ENCODE data around the gene FAHD2A. TPM values are rescaled to one million over a fixed set of nuclear protein-coding genes. Genes with fewer than 3 reads are reported as not detected.
"Not testable (repeated sequence)": the region's sequence is repeated elsewhere in the genome, so short reads cannot be mapped to it uniquely, and the experiment has no call there.

Gene FAHD2A
- polyA plus RNA-seq, 4 donors, result 27.5 to 162 (median 58.2) TPM

DNA sequence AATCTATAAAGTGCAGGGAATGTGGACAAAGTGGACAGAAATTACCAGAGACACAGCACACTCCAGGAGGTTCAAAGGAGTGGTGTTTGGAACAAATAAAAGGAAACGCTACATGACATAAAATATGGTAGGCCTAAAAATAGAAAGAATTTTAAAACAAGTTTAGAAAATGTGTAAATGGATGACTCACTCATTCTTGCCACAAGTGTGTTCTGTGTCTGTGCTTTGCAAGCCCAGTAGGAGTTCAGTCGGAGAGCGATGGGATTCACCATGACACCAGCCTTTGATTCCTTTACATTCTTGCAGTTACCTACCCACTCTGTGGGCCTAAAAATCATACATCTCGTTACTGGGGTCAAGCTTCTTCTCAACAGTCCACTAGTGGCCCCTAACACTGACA, 30.9 kb downstream of the FAHD2A start:
- FAIRE-seq, result not testable (repeated sequence)

DNA sequence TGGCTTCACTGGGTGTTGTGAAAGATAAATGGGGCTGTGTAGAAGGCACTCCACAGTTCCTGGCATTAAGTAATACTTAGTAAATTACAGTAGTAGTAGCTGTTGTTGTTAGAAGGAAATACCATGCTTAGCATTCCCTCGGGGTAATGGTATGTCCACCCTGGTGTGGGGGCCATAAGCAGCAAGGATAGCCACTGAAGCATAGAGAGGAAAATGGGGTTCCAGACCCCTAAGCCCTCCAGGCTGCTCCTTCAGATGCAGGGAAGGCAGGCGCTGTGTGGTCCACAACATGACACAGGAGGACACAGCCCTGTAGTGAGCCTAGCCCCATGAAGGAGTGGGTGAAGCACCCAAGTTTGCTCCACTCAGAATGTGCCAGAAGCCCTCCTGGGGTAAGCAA, 31.5 kb downstream of the FAHD2A start:
- FAIRE-seq; H3K9me3 ChIP-seq (ENCODE audit: control insufficient read depth in 2 of 2, insufficient read depth in 1 of 2, low read depth in 1 of 2, low read length in 1 of 2): not testable (repeated sequence)

More for the DNA sequence above, 30.9 kb downstream of the FAHD2A start:
- not testable (repeated sequence) for H3K27ac ChIP-seq (ENCODE audit: low read depth in 1 of 3, low read length in 2 of 3); H3K4me3 ChIP-seq (ENCODE audit: low read depth in 1 of 3, low read length in 3 of 3); H3K36me3 ChIP-seq (ENCODE audit: control insufficient read depth in 3 of 3, insufficient read depth in 2 of 3, low read depth in 1 of 3, low read length in 3 of 3); H3K27me3 ChIP-seq (ENCODE audit: control insufficient read depth in 3 of 3, insufficient read depth in 3 of 3, low read length in 3 of 3); H3K9me3 ChIP-seq (ENCODE audit: control insufficient read depth in 2 of 2, insufficient read depth in 1 of 2, low read depth in 1 of 2, low read length in 1 of 2); DNase-seq; H3K4me1 ChIP-seq (ENCODE audit: control insufficient read depth in 3 of 3, insufficient read depth in 2 of 3, low read depth in 1 of 3, low read length in 2 of 3)
- WGBS, 3 donors, result 74 to 89% (median 82%) methylated on average over 1 of the region's 4 CpGs

DNA sequence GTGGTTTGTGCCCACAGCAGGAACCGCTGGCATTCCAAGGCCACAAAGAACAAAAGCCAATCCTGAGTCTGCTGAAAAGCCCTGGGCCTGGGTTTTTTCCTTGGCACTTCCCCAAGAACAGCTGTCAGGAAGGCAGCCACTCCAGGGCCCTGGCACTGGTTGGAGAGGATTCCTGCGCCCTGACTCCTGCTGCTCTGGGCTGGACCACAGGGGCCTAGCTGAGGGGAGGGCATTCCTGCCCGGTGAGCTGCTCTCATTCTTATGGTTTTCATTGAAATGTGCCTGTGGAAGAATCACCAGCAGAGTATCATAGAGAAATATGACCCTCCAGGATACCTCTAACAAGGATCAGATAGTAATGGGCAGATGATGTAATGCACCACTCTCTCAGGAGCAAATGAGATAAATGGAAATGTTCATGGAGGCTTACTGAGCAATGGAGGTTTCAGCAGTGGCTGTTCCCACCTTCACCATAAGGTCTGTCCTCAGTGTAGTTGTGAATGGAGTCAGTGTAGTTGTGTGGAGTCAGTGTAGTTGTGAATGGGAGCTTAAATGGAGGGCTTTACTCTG, 32.1 kb downstream of the FAHD2A start:
- not testable (repeated sequence) for H3K27me3 ChIP-seq (ENCODE audit: control insufficient read depth in 3 of 3, insufficient read depth in 3 of 3, low read length in 3 of 3); DNase-seq; H3K4me3 ChIP-seq (ENCODE audit: low read depth in 1 of 3, low read length in 3 of 3); FAIRE-seq; H3K4me1 ChIP-seq (ENCODE audit: control insufficient read depth in 3 of 3, insufficient read depth in 2 of 3, low read depth in 1 of 3, low read length in 2 of 3); H3K36me3 ChIP-seq (ENCODE audit: control insufficient read depth in 3 of 3, insufficient read depth in 2 of 3, low read depth in 1 of 3, low read length in 3 of 3); H3K9me3 ChIP-seq (ENCODE audit: control insufficient read depth in 2 of 2, insufficient read depth in 1 of 2, low read depth in 1 of 2, low read length in 1 of 2); H3K27ac ChIP-seq (ENCODE audit: low read depth in 1 of 3, low read length in 2 of 3)
- WGBS, 3 donors, result 14 to 52% (median 34%) methylated on average over 2 of the region's 3 CpGs

More for the DNA sequence above, 31.5 kb downstream of the FAHD2A start:
- DNase-seq; H3K27me3 ChIP-seq (ENCODE audit: control insufficient read depth in 3 of 3, insufficient read depth in 3 of 3, low read length in 3 of 3); H3K36me3 ChIP-seq (ENCODE audit: control insufficient read depth in 3 of 3, insufficient read depth in 2 of 3, low read depth in 1 of 3, low read length in 3 of 3); H3K4me3 ChIP-seq (ENCODE audit: low read depth in 1 of 3, low read length in 3 of 3); H3K27ac ChIP-seq (ENCODE audit: low read depth in 1 of 3, low read length in 2 of 3); H3K4me1 ChIP-seq (ENCODE audit: control insufficient read depth in 3 of 3, insufficient read depth in 2 of 3, low read depth in 1 of 3, low read length in 2 of 3): not testable (repeated sequence)
- WGBS, 3 donors, result 60 to 100% (median 99%) methylated on average over 1 to 2 of the region's 2 CpGs

DNA sequence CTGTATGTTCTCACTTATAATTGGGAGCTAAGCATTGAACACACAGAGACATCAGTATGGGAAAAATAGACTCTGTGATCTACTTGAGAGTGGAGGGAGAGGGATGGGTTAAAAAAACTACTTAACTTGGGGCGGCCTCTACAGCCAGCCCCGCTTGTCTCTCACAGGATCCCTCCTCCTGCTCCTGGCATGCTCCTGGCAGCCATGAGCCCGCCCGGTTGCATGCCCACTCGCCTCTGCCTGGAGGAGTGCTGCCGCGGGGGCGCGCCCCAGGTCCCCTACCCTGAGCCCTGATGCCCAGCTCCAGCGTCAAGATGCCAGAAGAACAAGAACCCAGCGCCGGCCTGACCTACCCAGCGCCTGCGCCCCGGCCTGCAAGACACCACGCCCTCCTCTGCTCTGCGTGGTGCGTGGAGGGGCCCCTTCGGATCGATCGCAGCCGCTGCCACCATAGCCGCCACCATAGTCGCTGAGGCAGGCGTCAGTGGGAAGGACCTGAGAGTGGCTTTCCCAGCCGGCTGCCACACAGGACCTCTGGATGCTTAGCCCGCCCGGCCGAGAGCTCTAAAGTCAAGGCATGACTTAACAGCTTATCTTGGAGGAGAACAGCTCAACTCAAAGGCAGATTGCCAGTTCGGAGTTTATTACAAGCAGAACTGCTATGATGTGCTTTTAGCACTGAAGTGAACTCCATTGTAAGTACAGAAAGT, 32.8 kb downstream of the FAHD2A start:
- not testable (repeated sequence) for H3K36me3 ChIP-seq (ENCODE audit: control insufficient read depth in 3 of 3, insufficient read depth in 2 of 3, low read depth in 1 of 3, low read length in 3 of 3); FAIRE-seq; H3K27ac ChIP-seq (ENCODE audit: low read depth in 1 of 3, low read length in 2 of 3); DNase-seq; H3K27me3 ChIP-seq (ENCODE audit: control insufficient read depth in 3 of 3, insufficient read depth in 3 of 3, low read length in 3 of 3); H3K4me1 ChIP-seq (ENCODE audit: control insufficient read depth in 3 of 3, insufficient read depth in 2 of 3, low read depth in 1 of 3, low read length in 2 of 3); H3K9me3 ChIP-seq (ENCODE audit: control insufficient read depth in 2 of 2, insufficient read depth in 1 of 2, low read depth in 1 of 2, low read length in 1 of 2); H3K4me3 ChIP-seq (ENCODE audit: low read depth in 1 of 3, low read length in 3 of 3)
- no CpG with 5 or more reads among the region's 30 CpGs for WGBS, 3 donors

DNA sequence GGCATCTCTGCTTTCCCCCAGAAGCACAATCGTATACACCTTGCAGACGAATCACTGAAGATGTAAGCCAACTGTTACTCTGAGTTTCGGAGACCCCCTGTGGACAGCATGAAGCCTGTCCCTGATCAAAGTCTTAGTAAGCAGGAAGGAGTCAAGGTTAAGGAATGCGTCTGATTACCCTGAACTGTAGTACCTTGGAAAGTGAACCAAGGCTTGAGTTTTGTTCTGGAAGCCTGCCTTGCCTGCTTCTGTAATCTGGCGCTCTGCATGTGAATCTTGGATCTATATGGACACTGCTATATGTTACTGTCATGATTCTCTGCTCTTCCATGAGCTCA, 33.3 kb downstream of the FAHD2A start:
- H3K27me3 ChIP-seq (ENCODE audit: control insufficient read depth in 3 of 3, insufficient read depth in 3 of 3, low read length in 3 of 3); DNase-seq; H3K4me3 ChIP-seq (ENCODE audit: low read depth in 1 of 3, low read length in 3 of 3); H3K4me1 ChIP-seq (ENCODE audit: control insufficient read depth in 3 of 3, insufficient read depth in 2 of 3, low read depth in 1 of 3, low read length in 2 of 3); H3K27ac ChIP-seq (ENCODE audit: low read depth in 1 of 3, low read length in 2 of 3); H3K36me3 ChIP-seq (ENCODE audit: control insufficient read depth in 3 of 3, insufficient read depth in 2 of 3, low read depth in 1 of 3, low read length in 3 of 3); H3K9me3 ChIP-seq (ENCODE audit: control insufficient read depth in 2 of 2, insufficient read depth in 1 of 2, low read depth in 1 of 2, low read length in 1 of 2); FAIRE-seq: not testable (repeated sequence)
- WGBS, 3 donors, result 28 to 52% (median 31%) methylated on average over 3 of the region's 5 CpGs

DNA sequence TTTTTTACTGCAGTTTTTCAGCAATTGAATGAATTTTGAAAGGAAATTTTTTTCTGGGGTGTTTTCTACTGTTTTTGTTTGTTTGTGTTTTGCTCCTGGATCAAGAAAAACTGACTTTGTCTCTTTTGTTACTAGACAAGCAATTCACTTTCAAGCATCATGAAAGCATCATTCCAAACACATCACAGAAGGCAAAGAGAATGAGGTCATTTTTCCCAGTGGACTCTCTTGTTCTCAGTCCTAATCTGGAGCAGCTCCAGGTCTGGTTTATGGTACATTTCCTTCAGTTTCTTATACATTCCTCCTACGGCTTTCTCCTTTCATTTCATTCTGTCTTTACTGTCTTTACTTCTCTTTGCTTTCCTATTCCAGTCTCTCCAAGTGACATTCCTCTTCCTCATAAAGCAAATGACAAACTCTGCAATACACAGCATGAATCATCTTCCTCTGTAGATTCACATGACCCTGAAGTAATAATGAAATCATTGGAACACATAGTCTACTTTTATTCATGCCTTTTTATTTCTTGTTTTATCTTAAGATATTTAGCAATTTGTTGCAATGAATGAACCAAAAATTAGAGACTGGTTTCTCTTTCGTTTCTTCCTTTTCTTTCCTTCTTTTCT, 40.1 kb downstream of the FAHD2A start:
- FAIRE-seq; H3K27me3 ChIP-seq (ENCODE audit: control insufficient read depth in 3 of 3, insufficient read depth in 3 of 3, low read length in 3 of 3); H3K4me3 ChIP-seq (ENCODE audit: low read depth in 1 of 3, low read length in 3 of 3); H3K27ac ChIP-seq (ENCODE audit: low read depth in 1 of 3, low read length in 2 of 3); H3K9me3 ChIP-seq (ENCODE audit: control insufficient read depth in 2 of 2, insufficient read depth in 1 of 2, low read depth in 1 of 2, low read length in 1 of 2); H3K4me1 ChIP-seq (ENCODE audit: control insufficient read depth in 3 of 3, insufficient read depth in 2 of 3, low read depth in 1 of 3, low read length in 2 of 3); DNase-seq; H3K36me3 ChIP-seq (ENCODE audit: control insufficient read depth in 3 of 3, insufficient read depth in 2 of 3, low read depth in 1 of 3, low read length in 3 of 3): not testable (repeated sequence)
- no CpG with 5 or more reads among the region's 2 CpGs for WGBS, 3 donors

DNA sequence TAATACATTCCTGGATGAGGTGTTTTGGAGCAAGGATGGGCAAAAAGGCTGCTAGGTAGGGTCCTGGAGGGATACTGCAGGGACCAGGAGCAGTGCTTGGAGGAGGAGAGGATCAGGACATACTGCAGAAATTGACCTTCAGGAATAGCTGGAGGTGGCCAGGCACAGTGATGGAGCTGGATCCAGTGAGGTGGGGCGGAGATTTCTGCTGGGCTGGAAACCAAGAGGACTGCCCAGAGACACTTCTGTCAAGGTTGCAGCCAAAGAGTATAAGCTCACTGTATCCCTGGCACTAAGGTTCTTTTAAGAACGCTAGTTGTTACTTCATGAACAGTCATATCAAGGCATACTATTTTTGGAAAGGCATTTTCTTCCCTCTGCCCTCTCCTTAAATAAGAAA, 42.8 kb downstream of the FAHD2A start:
- not testable (repeated sequence) for H3K27ac ChIP-seq (ENCODE audit: low read depth in 1 of 3, low read length in 2 of 3); DNase-seq; H3K36me3 ChIP-seq (ENCODE audit: control insufficient read depth in 3 of 3, insufficient read depth in 2 of 3, low read depth in 1 of 3, low read length in 3 of 3); H3K27me3 ChIP-seq (ENCODE audit: control insufficient read depth in 3 of 3, insufficient read depth in 3 of 3, low read length in 3 of 3); FAIRE-seq; H3K4me1 ChIP-seq (ENCODE audit: control insufficient read depth in 3 of 3, insufficient read depth in 2 of 3, low read depth in 1 of 3, low read length in 2 of 3); H3K9me3 ChIP-seq (ENCODE audit: control insufficient read depth in 2 of 2, insufficient read depth in 1 of 2, low read depth in 1 of 2, low read length in 1 of 2); H3K4me3 ChIP-seq (ENCODE audit: low read depth in 1 of 3, low read length in 3 of 3)
- WGBS, 3 donors, result no CpG with 5 or more reads among the region's 2 CpGs

DNA sequence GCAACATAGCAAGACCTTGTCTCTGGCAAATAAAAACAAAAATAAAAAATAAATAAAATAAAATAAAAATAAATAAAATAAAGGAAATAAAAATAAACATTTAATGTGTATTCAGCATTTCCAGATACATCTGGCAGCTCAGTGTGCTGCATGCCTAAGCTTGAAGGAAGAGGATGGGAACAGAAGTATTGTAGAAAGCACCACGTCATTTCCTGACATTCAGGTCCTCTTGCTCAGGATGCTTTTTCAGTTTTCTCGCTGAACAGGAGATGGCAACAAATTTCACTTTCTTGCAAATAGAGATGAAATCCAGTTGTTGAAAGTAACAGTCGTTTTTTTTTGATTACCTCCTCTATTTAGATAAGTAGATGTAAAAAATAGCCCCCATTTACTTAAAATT, 60.8 kb downstream of the FAHD2A start:
- not testable (repeated sequence) for H3K4me3 ChIP-seq (ENCODE audit: low read depth in 1 of 3, low read length in 3 of 3); H3K27me3 ChIP-seq (ENCODE audit: control insufficient read depth in 3 of 3, insufficient read depth in 3 of 3, low read length in 3 of 3); H3K4me1 ChIP-seq (ENCODE audit: control insufficient read depth in 3 of 3, insufficient read depth in 2 of 3, low read depth in 1 of 3, low read length in 2 of 3); H3K27ac ChIP-seq (ENCODE audit: low read depth in 1 of 3, low read length in 2 of 3); FAIRE-seq; DNase-seq; H3K9me3 ChIP-seq (ENCODE audit: control insufficient read depth in 2 of 2, insufficient read depth in 1 of 2, low read depth in 1 of 2, low read length in 1 of 2); H3K36me3 ChIP-seq (ENCODE audit: control insufficient read depth in 3 of 3, insufficient read depth in 2 of 3, low read depth in 1 of 3, low read length in 3 of 3)
- WGBS, 3 donors, result no CpG with 5 or more reads among the region's 3 CpGs
